Coronary artery (tissue), 2 donors: Measurements from ENCODE around the gene SHFL.

Experiments used
- DNase-seq: peaks from one replicate; pipeline ENCODE4 v3.0.0-alpha.2; 2017; ENCODE audit warnings: low spot score
- H3K27ac ChIP-seq, 2 donors: fragments of 200-600 bp; sonication (generic); one replicate each; pipeline ENCODE4 v1.5.1; 2016 to 2019
- H3K4me3 ChIP-seq: fragments of 200-600 bp; sonication (generic); 2 replicates; pipeline ENCODE4 v1.5.1; 2016; ENCODE audit warnings: mild to moderate bottlenecking, moderate library complexity
- CTCF ChIP-seq: fragments of 200-600 bp; sonication (generic); IDR thresholded peaks from one replicate; pipeline ENCODE4 v1.5.1; 2019; ENCODE audit warnings: antibody characterized with exemption

Gene SHFL

GRCh38 chr19:10102787-10103236 is 16.7 kb downstream of the SHFL start:
- TF ChIP-seq CTCF: no peak
- no peak overlapping the region for H3K4me3 ChIP-seq
- DNase-seq: no peak
- no peak overlapping the region for H3K27ac ChIP-seq

GRCh38 chr19:10104130-10104513 is 18.0 kb downstream of the SHFL start:
- Histone ChIP-seq H3K27ac (no peak overlapping the region), H3K4me3 (no peak overlapping the region)
- TF ChIP-seq CTCF: no peak
- DNase-seq: no peak

GRCh38 chr19:10104665-10105508 is 18.8 kb downstream of the SHFL start:
- no peak for TF ChIP-seq CTCF
- no peak overlapping the region for H3K4me3 ChIP-seq
- no peak for DNase-seq
- peak overlapping the region in 1 of 2 donors; percentile 51 for H3K27ac ChIP-seq

- no peak for DNase-seq
- peak overlapping the region in 1 of 2 donors; percentile 71 for H3K27ac ChIP-seq
These were observed 19.5 kb downstream of the SHFL start for GRCh38 chr19:10105509-10106099.

GRCh38 chr19:10106100-10106936 is 20.2 kb downstream of the SHFL start, which contains the start of gene PPAN:
PPAN (plus strand) TSS chr19:10106362; CDS start chr19:10106395, 33 bp downstream.
- peak within 1 kb of the TSS in 1 of 2 donors; percentile 71 for H3K27ac ChIP-seq
- H3K4me3 ChIP-seq: peak within 1 kb of the TSS; percentile 81
- TF ChIP-seq CTCF: no peak
- DNase-seq: peak; percentile 97

More at GRCh38 chr19:10105509-10106099, 19.5 kb downstream of the SHFL start:
- peak overlapping the region; percentile 81 for H3K4me3 ChIP-seq
- no peak for TF ChIP-seq CTCF

GRCh38 chr19:10107254-10107653 is 21.1 kb downstream of the SHFL start:
- DNase-seq: no peak
- no peak overlapping the region for H3K27ac ChIP-seq
- H3K4me3 ChIP-seq: peak overlapping the region; percentile 81
- TF ChIP-seq CTCF: no peak
